ENCODE measurements around the gene MFN2. TPM values are rescaled to one million over a fixed set of nuclear protein-coding genes. Genes with fewer than 3 reads are reported as not detected.
A peak's percentile ranks its signal among the peaks of the same experiment; 100 is the strongest.

Gene MFN2
- total and polyA plus RNA-seq, 9 of the 15 experiments (the other 6 are each of a cell fraction or from before 2014, with no cell fraction given), result 10.5 to 158 (median 87.1) TPM

- TF ChIP-seq ZNF740 (CRISPR knock-in tag; IDR thresholded peaks at IDR 0.05) (0 out of 2 replicates have a peak, but pooled peaks have one; percentile 42), ZNF740 (tag; IDR thresholded peaks at IDR 0.05) (no peak; a peak in 1 of 4 replicates), FOXA3 (CRISPR knock-in tag; conservative IDR thresholded peaks at IDR 0.05 in 1 of 2, IDR thresholded peaks at IDR 0.05 in 1 of 2) (0 out of 4 replicates have a peak, but pooled peaks of 1 of the 2 experiments have one; percentile 15), ERF (CRISPR knock-in tag; IDR thresholded peaks at IDR 0.05) (peak; percentile 23; the same call in 1 of the 2 replicates), MGA (IDR thresholded peaks at IDR 0.05) (peak; percentile 94), ZNF263 (CRISPR knock-in tag; IDR thresholded peaks at IDR 0.05; ENCODE audit: borderline replicate concordance) (peak; percentile 14; the same call in 1 of the 2 replicates), ZNF324 (CRISPR knock-in tag; IDR thresholded peaks at IDR 0.05) (no peak), ZSCAN32 (CRISPR knock-in tag; IDR thresholded peaks at IDR 0.05) (no peak), KDM5B (IDR thresholded peaks at IDR 0.05; ENCODE audit: insufficient replicate concordance, low read depth, low read length) (peak; percentile 24), ZNF584 (CRISPR knock-in tag; IDR thresholded peaks at IDR 0.05; ENCODE audit: low read depth) (0 out of 2 replicates have a peak, but pooled peaks have one; percentile 33), KAT7 (CRISPR knock-in tag; IDR thresholded peaks at IDR 0.05; ENCODE audit: borderline replicate concordance) (no peak), ZNF3 (CRISPR knock-in tag; IDR thresholded peaks at IDR 0.05) (no peak), POLR2AphosphoS5 (IDR thresholded peaks at IDR 0.05; ENCODE audit: control insufficient read depth, insufficient read depth, low read depth, low read length) (no peak), ETV1 (tag; conservative IDR thresholded peaks at IDR 0.05; ENCODE audit: low read depth) (0 out of 2 replicates have a peak, but pooled peaks have one; percentile 33)
Observed at GRCh38 chr1:12014141-12014991, 34.1 kb downstream of the MFN2 start (continued).
